Activated naive CD8-positive, alpha-beta T cell treated with anti-CD3 and anti-CD28 coated beads, Interleukin-2, amount 10 ng/mL, durations not matched to agents 7 days and 5 days (primary cell): ENCODE results near the gene CCDC24. TPM values are rescaled to one million over a fixed set of nuclear protein-coding genes. Genes with fewer than 3 reads are reported as not detected.

Experiments
- ATAC-seq: fragments of 150-1000 bp; cut with Tn5 transposase; one replicate; pipeline ENCODE4 v1.10.0; 2021; ENCODE audit warnings: low read depth, moderate library complexity
- POLR2A ChIA-PET: fragments of 350-600 bp; sonication (Branson Sonifier 250); formaldehyde crosslinking; loops from one replicate; lab custom pipeline; 2021; ENCODE audit warnings: antibody characterized with exemption; lab: Charles Lee
- DNase-seq: peaks from one replicate; pipeline ENCODE4 v3.0.0; 2021
- H3K27ac Mint-ChIP-seq: one replicate; pipeline ENCODE4 v1.8.0; 2022; ENCODE audit warnings: mild to moderate bottlenecking, mixed read lengths
- H3K27me3 Mint-ChIP-seq: one replicate; pipeline ENCODE4 v1.8.0; 2022; ENCODE audit warnings: mild to moderate bottlenecking, moderate library complexity, mixed read lengths
- H3K36me3 Mint-ChIP-seq: one replicate; pipeline ENCODE4 v1.8.0; 2021; ENCODE audit warnings: mild to moderate bottlenecking, mixed read lengths
- H3K4me1 Mint-ChIP-seq: one replicate; pipeline ENCODE4 v1.8.0; 2021; ENCODE audit warnings: mixed read lengths
- H3K4me3 Mint-ChIP-seq: one replicate; pipeline ENCODE4 v1.8.0; 2022; ENCODE audit warnings: mild to moderate bottlenecking, moderate library complexity, mixed read lengths
- H3K9me3 Mint-ChIP-seq: one replicate; pipeline ENCODE4 v1.8.0; 2021; ENCODE audit warnings: mixed read lengths
- total RNA-seq, 2 experiments: library from RNA; stranded (reverse); gene quantifications; one replicate each; pipeline ENCODE4 v1.2.3, GENCODE V29; 2021

Gene CCDC24
- total RNA-seq, 2 experiments from 2014 or later: 1.3 to 3.2 TPM

- ATAC-seq (no peak), DNase-seq (no peak)
- POLR2A ChIA-PET: no interaction called here
- Mint-ChIP-seq H3K4me1 (peaks cover 11% of the 10 kb centered on the region), H3K27me3 (peaks cover 20% of the 10 kb centered on the region), H3K27ac (no peak overlapping the region), H3K9me3 (no peaks in the 10 kb centered on the region), H3K4me3 (no peak overlapping the region), H3K36me3 (no peaks in the 10 kb centered on the region)
Observed at GRCh38 chr1:44043176-44044070, 52.0 kb downstream of the CCDC24 start.

GRCh38 chr1:44044071-44044801 lies 52.8 kb downstream of the CCDC24 start:
- Mint-ChIP-seq H3K4me1 (peaks cover 11% of the 10 kb centered on the region), H3K9me3 (no peaks in the 10 kb centered on the region), H3K27me3 (peaks cover 23% of the 10 kb centered on the region), H3K27ac (no peak overlapping the region), H3K4me3 (no peak overlapping the region), H3K36me3 (no peaks in the 10 kb centered on the region)
- no peak for ATAC-seq
- no peak for DNase-seq
- POLR2A ChIA-PET: no interaction called here

- Mint-ChIP-seq H3K4me1 (peaks cover 11% of the 10 kb centered on the region), H3K9me3 (no peaks in the 10 kb centered on the region), H3K27me3 (peaks cover 22% of the 10 kb centered on the region), H3K36me3 (no peaks in the 10 kb centered on the region), H3K27ac (no peak overlapping the region), H3K4me3 (no peak overlapping the region)
- ATAC-seq: no peak
- POLR2A ChIA-PET: interaction anchor here (0.6 kb wide), 1 partner anchor 1113 kb away, joined by 3 read pairs; no protein-coding TSS in a partner anchor
- no peak for DNase-seq
Observed at GRCh38 chr1:44045064-44045463, 53.7 kb downstream of the CCDC24 start.

Other genes starting within 250 kb of the CCDC24 start
- gene ARTN, start 57.8 kb upstream of the CCDC24 start, total RNA-seq: under 1 TPM; 0.39 to 0.71 TPM
- gene IPO13, start 44.6 kb upstream of the CCDC24 start, total RNA-seq: 10 to 100 TPM; 24.1 to 24.4 TPM
- 10 to 100 TPM; 26.7 to 28.2 TPM for gene DPH2, start 21.6 kb upstream of the CCDC24 start, total RNA-seq
- gene ATP6V0B, start 16.6 kb upstream of the CCDC24 start, total RNA-seq: 10 to 100 TPM; 90.4 to 94.2 TPM
- gene B4GALT2, start 12.4 kb upstream of the CCDC24 start, total RNA-seq: 10 to 100 TPM; 12.5 to 13.3 TPM
- 1 to 10 TPM; 1.9 to 3.0 TPM for gene SLC6A9, start 39.9 kb downstream of the CCDC24 start, total RNA-seq
- not detected for gene KLF17, start 127.2 kb downstream of the CCDC24 start, total RNA-seq
- gene KLF18, start 150.0 kb downstream of the CCDC24 start, total RNA-seq: not detected
- gene DMAP1, start 221.9 kb downstream of the CCDC24 start, total RNA-seq: 10 to 100 TPM; 53.3 to 58.6 TPM